Jurkat, Clone E6-1 (cell line): Measurements from ENCODE around the gene PRCD.
A peak's percentile ranks its signal among the peaks of the same experiment; 100 is the strongest.
"Not testable (repeated sequence)": the region's sequence is repeated elsewhere in the genome, so short reads cannot be mapped to it uniquely, and the experiment has no call there.

Experiments
- DNase-seq: peaks from one replicate; pipeline ENCODE4 v3.0.0-alpha.2; 2011; ENCODE audit warnings: low read depth, low spot score
- H3K4me3 ChIP-seq: 2 replicates; pipeline ENCODE4 v1.5.1; 2011; ENCODE audit warnings: mild to moderate bottlenecking, low read length, control low read depth, moderate library complexity

PRCD gene

GRCh38 chr17:76502341-76503211 lies 37.3 kb upstream of the PRCD start:
- H3K4me3 ChIP-seq = no peak overlapping the region
- DNase-seq = no peak

DNA sequence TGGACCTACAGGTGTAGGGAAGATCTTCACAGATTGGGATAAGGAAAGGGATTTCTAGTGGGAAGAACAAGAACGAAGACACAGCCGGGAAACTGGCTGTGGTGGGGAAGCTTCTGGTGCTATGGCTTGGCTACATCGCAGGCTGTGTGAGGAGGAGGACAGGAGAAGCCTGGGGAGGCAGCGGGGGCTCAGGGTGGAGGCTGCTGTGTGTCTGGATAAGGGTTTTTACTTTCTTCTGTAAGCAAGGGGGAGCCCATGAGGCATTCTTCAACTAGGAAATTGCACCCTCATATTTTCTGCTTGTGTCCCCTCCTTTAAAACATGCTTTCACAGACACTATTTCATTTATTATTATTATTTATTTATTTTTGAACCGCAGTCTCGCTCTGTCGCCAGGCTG lies 35.7 kb upstream of the PRCD start:
- DNase-seq = no peak
- H3K4me3 ChIP-seq = no peak overlapping the region

- no peak overlapping the region for H3K4me3 ChIP-seq
- DNase-seq = peak; percentile 58
Observed at GRCh38 chr17:76506408-76507345, 33.2 kb upstream of the PRCD start.

DNA sequence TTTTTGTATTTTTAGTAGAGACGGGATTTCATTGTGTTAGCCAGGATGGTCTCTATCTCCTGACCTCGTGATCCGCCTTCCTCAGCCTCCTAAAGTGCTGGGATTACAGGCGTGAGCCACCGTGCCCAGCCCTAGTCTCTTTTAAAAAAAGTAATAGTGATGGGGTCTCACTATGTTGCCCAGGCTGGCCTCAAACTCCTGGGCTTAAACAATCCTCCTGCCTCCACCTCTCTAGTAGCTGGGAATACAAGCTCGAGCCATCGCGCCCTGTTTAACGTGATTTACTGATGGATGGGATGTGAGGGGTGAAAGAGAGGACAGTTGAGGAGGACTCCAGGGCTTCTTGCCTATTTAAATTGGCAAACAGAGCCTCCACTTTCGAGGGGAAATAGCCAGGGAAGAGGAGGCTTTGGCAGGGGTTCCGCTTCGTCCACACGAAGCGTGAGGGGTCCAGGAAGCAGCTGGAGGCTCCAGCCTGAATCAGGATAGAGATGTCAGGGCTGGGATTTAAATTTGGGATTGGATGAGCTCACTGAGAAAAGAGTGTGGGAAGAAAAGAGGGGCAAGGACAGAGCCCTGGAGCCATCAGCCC lies 31.3 kb upstream of the PRCD start:
- H3K4me3 ChIP-seq, DNase-seq: not testable (repeated sequence)

GRCh38 chr17:76510831-76511244 lies 29.0 kb upstream of the PRCD start:
- DNase-seq = no peak
- no peak overlapping the region for H3K4me3 ChIP-seq

GRCh38 chr17:76511668-76512365 lies 28.0 kb upstream of the PRCD start:
- DNase-seq = no peak
- no peak overlapping the region for H3K4me3 ChIP-seq

DNA sequence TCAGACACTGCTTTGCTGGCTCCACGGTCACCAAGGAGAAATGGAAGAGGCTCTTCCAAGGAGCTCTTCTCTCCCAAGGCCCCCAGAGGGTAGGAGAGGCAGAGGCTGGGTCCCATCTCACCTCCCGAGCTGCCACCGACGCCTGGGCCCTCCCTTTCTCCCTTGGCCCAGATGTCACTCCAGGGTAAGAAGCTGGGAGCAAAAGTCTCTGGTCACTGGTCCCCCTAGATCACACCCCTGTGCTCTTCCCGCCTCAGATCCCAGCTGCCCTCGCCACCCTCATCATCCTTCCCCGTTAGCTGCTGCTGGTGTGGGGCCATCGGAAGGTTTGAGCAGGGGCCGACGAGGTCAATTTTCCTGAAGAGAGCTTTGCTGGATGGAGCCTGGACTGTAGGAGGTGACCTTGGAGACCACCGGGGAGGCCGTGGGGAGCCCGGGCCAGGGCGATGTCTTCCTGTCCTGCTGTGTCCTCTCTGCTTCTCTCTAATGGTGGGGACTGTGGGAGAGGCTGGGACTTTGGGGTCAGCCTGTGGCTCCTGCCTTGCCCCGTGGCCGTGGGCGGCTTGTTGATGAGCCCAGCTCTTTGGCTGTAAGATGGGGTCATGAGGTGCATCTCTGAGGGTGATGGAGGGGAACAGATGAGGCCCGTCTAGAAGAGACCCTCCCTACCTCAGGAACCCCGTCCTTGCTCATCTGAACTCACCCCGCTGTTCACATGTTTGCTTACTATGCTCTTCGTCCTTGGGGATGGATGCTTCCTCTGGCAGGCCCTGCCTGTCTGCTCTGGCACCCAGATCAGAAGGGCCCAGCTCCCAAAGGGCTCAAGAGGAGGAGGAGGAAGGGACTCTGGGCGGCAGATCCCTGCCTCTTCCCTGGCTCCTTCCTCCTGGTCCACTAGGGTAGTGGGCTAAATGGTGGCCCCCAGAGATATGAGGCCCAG lies 27.2 kb upstream of the PRCD start:
- no peak overlapping the region for H3K4me3 ChIP-seq
- DNase-seq = no peak

GRCh38 chr17:76513306-76513692 lies 26.5 kb upstream of the PRCD start:
- H3K4me3 ChIP-seq = no peak overlapping the region
- DNase-seq = no peak

- DNase-seq, H3K4me3 ChIP-seq: not testable (repeated sequence)
Observed at GRCh38 chr17:76514355-76514754, 25.5 kb upstream of the PRCD start.

DNA sequence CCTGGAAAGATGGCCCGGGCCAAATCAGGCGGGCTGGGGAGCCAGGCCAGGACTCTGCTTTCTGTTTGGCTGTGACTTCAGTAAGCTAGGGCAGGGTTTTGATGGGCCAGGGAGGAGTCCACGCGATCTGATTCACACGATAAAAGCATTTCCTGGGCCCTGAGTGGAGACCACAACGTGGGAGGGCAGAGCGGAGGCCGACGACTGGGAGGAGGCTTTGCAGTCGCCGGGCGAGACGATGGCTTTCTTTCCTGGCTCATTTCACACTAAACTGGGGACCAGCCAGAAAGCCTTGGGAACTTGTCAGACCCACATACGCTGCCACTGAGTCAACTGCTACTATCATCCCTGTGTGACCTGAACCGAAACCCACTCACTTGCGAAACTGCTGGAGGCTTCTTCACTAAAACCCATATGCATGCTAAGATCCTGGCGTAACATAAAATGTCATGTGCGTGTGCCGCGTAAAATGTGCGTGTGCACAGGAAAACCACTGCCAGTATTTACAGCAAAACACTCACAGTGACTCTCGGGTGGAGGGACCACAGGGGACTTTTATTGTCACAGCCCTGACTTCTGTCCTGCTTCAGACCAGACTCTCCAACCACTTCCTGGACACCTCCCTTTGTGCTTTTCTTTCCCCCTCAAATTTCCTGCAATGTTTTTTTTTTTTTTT lies 24.4 kb upstream of the PRCD start:
- no peak for DNase-seq
- H3K4me3 ChIP-seq = no peak overlapping the region

GRCh38 chr17:76517638-76518038 lies 22.2 kb upstream of the PRCD start:
- no peak overlapping the region for H3K4me3 ChIP-seq
- no peak for DNase-seq

DNA sequence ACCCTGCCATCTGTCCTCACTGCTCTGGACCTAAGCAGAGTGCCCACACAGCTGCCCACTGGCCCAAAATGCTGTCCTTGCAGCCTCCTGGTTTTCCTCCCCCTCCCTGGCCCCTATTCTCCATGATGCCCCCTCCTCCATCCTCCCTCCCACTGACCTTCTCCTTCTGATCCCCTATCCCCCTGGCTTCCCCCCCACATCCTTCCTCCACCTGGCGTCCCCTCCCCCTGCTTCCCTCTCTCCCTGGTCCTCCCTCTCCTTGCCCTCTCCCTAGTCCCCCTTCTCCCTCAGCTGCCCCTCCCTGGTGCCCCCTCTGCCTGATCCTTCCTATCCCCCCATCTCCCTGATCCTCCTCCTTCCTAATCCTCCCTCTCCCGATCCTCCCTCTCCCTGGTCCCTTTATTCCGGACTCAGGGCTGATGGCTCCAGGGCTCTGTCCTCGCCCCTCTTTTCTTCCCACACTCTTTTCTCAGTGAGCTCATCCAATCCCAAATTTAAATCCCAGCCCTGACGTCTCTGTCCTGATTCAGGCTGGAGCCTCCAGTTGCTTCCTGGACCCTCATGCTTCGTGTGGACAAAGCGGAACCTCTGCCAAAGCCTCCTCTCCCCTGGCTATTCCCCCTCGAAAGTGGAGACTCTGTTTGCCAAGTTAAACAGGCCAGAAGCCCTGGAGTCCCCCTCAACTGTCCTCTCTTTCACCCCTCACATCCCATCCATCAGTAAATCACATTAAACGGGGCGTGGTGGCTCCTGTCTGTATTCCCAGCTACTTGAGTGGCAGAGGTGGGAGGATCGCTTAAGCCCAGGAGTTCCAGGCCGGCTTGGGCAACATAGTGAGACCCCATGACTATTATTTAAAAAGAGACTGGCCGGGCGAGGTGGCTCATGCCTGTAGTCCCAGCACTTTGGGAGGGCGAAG lies 20.5 kb upstream of the PRCD start:
- DNase-seq = no peak
- no peak overlapping the region for H3K4me3 ChIP-seq

- no peak overlapping the region for H3K4me3 ChIP-seq
- DNase-seq = no peak
Observed at GRCh38 chr17:76521262-76521661, 18.6 kb upstream of the PRCD start.

GRCh38 chr17:76521683-76522082 lies 18.2 kb upstream of the PRCD start:
- not testable (repeated sequence) for H3K4me3 ChIP-seq

GRCh38 chr17:76523084-76524037 lies 16.5 kb upstream of the PRCD start:
- DNase-seq = no peak
- no peak overlapping the region for H3K4me3 ChIP-seq

More at GRCh38 chr17:76521683-76522082, 18.2 kb upstream of the PRCD start:
- DNase-seq = not testable (repeated sequence)
